Neural progenitor cell (in vitro differentiated cells): ENCODE measurements around the gene SOS2.

ENCODE experiments used
- CTCF ChIP-seq: fragments of 200-600 bp; sonication (generic); IDR thresholded peaks from 2 replicates; pipeline ENCODE4 v1.5.1; 2017; ENCODE audit warnings: antibody characterized with exemption, mild to moderate bottlenecking
- EZH2 ChIP-seq: fragments of 200-600 bp; sonication (generic); IDR thresholded peaks from 2 replicates; pipeline ENCODE4 v1.6.1; 2017; ENCODE audit warnings: antibody characterized with exemption, mild to moderate bottlenecking, moderate library complexity
- EZH2phosphoT487 ChIP-seq: fragments of 200-600 bp; sonication (generic); IDR thresholded peaks from 2 replicates; pipeline ENCODE4 v1.6.1; 2017; ENCODE audit warnings: antibody characterized with exemption

- TF ChIP-seq CTCF (no peak), EZH2 (no peak), EZH2phosphoT487 (no peak)
Measured at GRCh38 chr14:50139192-50139591, 92.2 kb downstream of the SOS2 start.
